Smooth muscle cell (in vitro differentiated cells): ENCODE results near the gene GALR2. TPM values are rescaled to one million over a fixed set of nuclear protein-coding genes. Genes with fewer than 3 reads are reported as not detected.

Experiments used
- DNase-seq: peaks from one replicate; lab custom pipeline; 2025; ENCODE audit not compliant: unreplicated experiment; lab: John Stamatoyannopoulos, UW
- H2AFZ ChIP-seq: fragments of 200-600 bp; sonication (generic); 2 replicates; pipeline ENCODE4 v1.6.0; 2016; ENCODE audit warnings: antibody characterized with exemption, low read depth, mild to moderate bottlenecking
- H3F3A ChIP-seq: fragments of 200-600 bp; sonication (generic); 2 replicates; pipeline ENCODE4 v1.6.0; 2017; ENCODE audit warnings: antibody characterized with exemption, low read depth
- H3K27ac ChIP-seq: fragments of 200-600 bp; sonication (generic); 2 replicates; pipeline ENCODE4 v1.5.1; 2016; ENCODE audit warnings: low read depth, mild to moderate bottlenecking
- H3K27me3 ChIP-seq: fragments of 200-600 bp; sonication (generic); 2 replicates; pipeline ENCODE4 v1.6.1; 2016; ENCODE audit warnings: low read depth, mild to moderate bottlenecking
- H3K36me3 ChIP-seq: fragments of 200-600 bp; sonication (generic); 2 replicates; pipeline ENCODE4 v1.5.1; 2016; ENCODE audit warnings: low read depth
- H3K4me1 ChIP-seq: fragments of 200-600 bp; sonication (generic); 2 replicates; pipeline ENCODE4 v1.5.1; 2016; ENCODE audit warnings: low read depth
- H3K4me2 ChIP-seq: fragments of 200-600 bp; sonication (generic); 2 replicates; pipeline ENCODE4 v1.6.0; 2016; ENCODE audit warnings: mild to moderate bottlenecking
- H3K4me3 ChIP-seq: fragments of 200-600 bp; sonication (generic); 2 replicates; pipeline ENCODE4 v1.5.1; 2016; ENCODE audit warnings: mild to moderate bottlenecking
- H3K79me2 ChIP-seq: fragments of 200-600 bp; sonication (generic); 2 replicates; pipeline ENCODE4 v1.6.0; 2016; ENCODE audit warnings: low read depth, mild to moderate bottlenecking
- H3K9ac ChIP-seq: fragments of 200-600 bp; sonication (generic); 2 replicates; pipeline ENCODE4 v1.6.0; 2016; ENCODE audit warnings: low read depth
- H3K9me3 ChIP-seq: fragments of 200-600 bp; sonication (generic); replicated peaks from 2 replicates; pipeline ENCODE4 v1.5.1; 2016; ENCODE audit warnings: low read depth
- H4K20me1 ChIP-seq: fragments of 200-600 bp; sonication (generic); 2 replicates; pipeline ENCODE4 v1.6.0; 2016; ENCODE audit warnings: low read depth
- WGBS: methylation state at CpG from one replicate; pipeline ENCODE4 v1.1.7; 2016; ENCODE audit warnings: low lambda C conversion rate; 5-methylcytosine and 5-hydroxymethylcytosine counted together
- polyA plus RNA-seq: library from polyadenylated mRNA; unstranded; fragments of >200 nt; fragmentation: Nextera tagmentation; extraction: Ambion mirVana; gene quantifications from 2 replicates; pipeline ENCODE4 v1.2.1, GENCODE V29; 2016
- total RNA-seq: library from RNA; depleted of rRNA; stranded (reverse); fragments of >200 nt; gene quantifications from 2 replicates; pipeline ENCODE4 v1.2.3, GENCODE V29; 2014
- TF ChIP-seq, protein P1 (sequence below): fragments of 200-600 bp; sonication (generic); IDR thresholded peaks from 2 replicates; pipeline ENCODE4 v1.5.1; 2017; ENCODE audit warnings: borderline replicate concordance, mild to moderate bottlenecking, antibody characterized with exemption; ENCODE audit not compliant: insufficient read depth, poor library complexity, severe bottlenecking

GALR2 gene
- total and polyA plus RNA-seq, 2 experiments from 2014 or later: not detected

- peaks cover 68% of the 10 kb centered on the region for H3K27me3 ChIP-seq
- no peak for DNase-seq
Observed at GRCh38 chr17:76078860-76079534, 4.4 kb downstream of the GALR2 start, which contains the start of gene ZACN. Gene ZACN, plus strand, starts transcription at chr17:76079182. Its CDS starts 83 bp downstream, at chr17:76079265.

GRCh38 chr17:76079535-76079955, 5.0 kb downstream of the GALR2 start:
- H3K27me3 ChIP-seq: peaks cover 62% of the 10 kb centered on the region
- H3F3A ChIP-seq: no peaks in the 10 kb centered on the region
- H3K27ac ChIP-seq: no peak overlapping the region
- DNase-seq: no peak
- 61% methylated on average over 9 of the region's 9 CpGs for WGBS
- no peak overlapping the region for H2AFZ ChIP-seq
- no peaks in the 10 kb centered on the region for H3K9me3 ChIP-seq
- H3K36me3 ChIP-seq: no peaks in the 10 kb centered on the region
- TF ChIP-seq, protein P1, sequence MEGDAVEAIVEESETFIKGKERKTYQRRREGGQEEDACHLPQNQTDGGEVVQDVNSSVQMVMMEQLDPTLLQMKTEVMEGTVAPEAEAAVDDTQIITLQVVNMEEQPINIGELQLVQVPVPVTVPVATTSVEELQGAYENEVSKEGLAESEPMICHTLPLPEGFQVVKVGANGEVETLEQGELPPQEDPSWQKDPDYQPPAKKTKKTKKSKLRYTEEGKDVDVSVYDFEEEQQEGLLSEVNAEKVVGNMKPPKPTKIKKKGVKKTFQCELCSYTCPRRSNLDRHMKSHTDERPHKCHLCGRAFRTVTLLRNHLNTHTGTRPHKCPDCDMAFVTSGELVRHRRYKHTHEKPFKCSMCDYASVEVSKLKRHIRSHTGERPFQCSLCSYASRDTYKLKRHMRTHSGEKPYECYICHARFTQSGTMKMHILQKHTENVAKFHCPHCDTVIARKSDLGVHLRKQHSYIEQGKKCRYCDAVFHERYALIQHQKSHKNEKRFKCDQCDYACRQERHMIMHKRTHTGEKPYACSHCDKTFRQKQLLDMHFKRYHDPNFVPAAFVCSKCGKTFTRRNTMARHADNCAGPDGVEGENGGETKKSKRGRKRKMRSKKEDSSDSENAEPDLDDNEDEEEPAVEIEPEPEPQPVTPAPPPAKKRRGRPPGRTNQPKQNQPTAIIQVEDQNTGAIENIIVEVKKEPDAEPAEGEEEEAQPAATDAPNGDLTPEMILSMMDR: no peak
- peaks cover 12% of the 10 kb centered on the region for H4K20me1 ChIP-seq
- peaks cover 11% of the 10 kb centered on the region for H3K4me1 ChIP-seq
- H3K79me2 ChIP-seq: no peaks in the 10 kb centered on the region
- H3K4me3 ChIP-seq: no peak overlapping the region
- H3K4me2 ChIP-seq: no peak overlapping the region
- no peak overlapping the region for H3K9ac ChIP-seq

More at GRCh38 chr17:76078860-76079534, 4.4 kb downstream of the GALR2 start, which contains the start of gene ZACN:
- peaks cover 12% of the 10 kb centered on the region for H4K20me1 ChIP-seq
- H3F3A ChIP-seq: no peaks in the 10 kb centered on the region
- peaks cover 11% of the 10 kb centered on the region for H3K4me1 ChIP-seq
- H3K27ac ChIP-seq: no peak within 1 kb of the TSS
- H3K9ac ChIP-seq: no peak within 1 kb of the TSS
- no peak within 1 kb of the TSS for H2AFZ ChIP-seq
- no peaks in the 10 kb centered on the region for H3K36me3 ChIP-seq
- H3K9me3 ChIP-seq: no peaks in the 10 kb centered on the region
- H3K4me3 ChIP-seq: no peak within 1 kb of the TSS
- H3K4me2 ChIP-seq: no peak within 1 kb of the TSS
- 87% methylated on average over 17 of the region's 17 CpGs for WGBS
- TF ChIP-seq, protein P1: no peak
- no peaks in the 10 kb centered on the region for H3K79me2 ChIP-seq

DNA sequence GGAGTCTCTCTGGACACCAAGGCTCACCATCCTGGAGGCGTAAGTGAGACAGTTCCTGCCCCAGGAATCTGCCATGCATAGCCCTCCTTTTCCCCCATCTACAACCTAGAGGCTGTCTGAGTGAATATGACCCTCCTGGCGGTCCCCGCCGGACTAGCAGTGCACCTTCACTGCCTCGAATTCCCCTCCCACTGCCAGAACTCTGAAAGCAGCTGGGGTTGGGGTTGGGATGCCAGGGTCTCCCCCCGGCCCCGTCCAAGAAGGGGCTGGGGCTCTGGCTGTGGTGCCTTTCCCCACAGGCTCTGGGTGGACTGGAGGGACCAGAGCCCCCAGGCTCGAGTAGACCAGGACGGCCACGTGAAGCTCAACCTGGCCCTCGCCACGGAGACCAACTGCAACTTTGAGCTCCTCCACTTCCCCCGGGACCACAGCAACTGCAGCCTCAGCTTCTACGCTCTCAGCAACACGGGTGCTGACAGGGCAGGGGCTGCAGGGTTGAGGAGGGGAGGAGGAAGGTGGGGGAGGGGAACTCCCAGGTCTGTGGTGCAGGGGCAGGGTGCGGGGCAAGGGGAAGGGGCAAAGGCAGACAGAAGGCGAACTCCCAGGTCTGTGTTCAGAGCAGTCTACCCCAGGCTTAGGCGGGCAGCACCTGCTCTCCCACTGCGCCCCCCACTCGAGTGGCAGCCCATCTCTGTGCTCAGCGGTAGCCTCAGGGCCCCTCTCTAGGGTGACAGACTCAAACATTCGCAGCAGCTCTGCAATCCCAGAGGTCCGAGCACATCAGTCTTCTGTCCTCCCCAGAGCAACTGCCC, 5.6 kb downstream of the GALR2 start:
- peaks cover 56% of the 10 kb centered on the region for H3K27me3 ChIP-seq
- H2AFZ ChIP-seq: no peak overlapping the region
- TF ChIP-seq, protein P1: no peak
- H3K4me3 ChIP-seq: no peak overlapping the region
- 21% methylated on average over 23 of the region's 23 CpGs for whole genome bisulfite sequencing
- no peaks in the 10 kb centered on the region for H3K36me3 ChIP-seq
- H3K27ac ChIP-seq: no peak overlapping the region
- H3K9me3 ChIP-seq: no peaks in the 10 kb centered on the region
- H3K9ac ChIP-seq: no peak overlapping the region
- H3K79me2 ChIP-seq: no peaks in the 10 kb centered on the region
- H3K4me2 ChIP-seq: no peak overlapping the region
- no peak for DNase-seq
- H3F3A ChIP-seq: no peaks in the 10 kb centered on the region
- H4K20me1 ChIP-seq: peaks cover 12% of the 10 kb centered on the region
- H3K4me1 ChIP-seq: peaks cover 11% of the 10 kb centered on the region
